Adrenal gland (tissue), 12 donors: Measurements from ENCODE around the gene WDR5. TPM values are rescaled to one million over a fixed set of nuclear protein-coding genes. Genes with fewer than 3 reads are reported as not detected.

ENCODE experiments used
- DNase-seq, 7 donors: peaks; one replicate each; pipeline ENCODE4 v3.0.0-alpha.2; 2019 to 2020
- H3K27ac ChIP-seq, 5 donors: fragments of 200-600 bp; sonication (generic) in 4 of 5; 1 replicate in 3 of 5; 2 replicates in 2 of 5; pipeline versions ENCODE4 v1.5.1 to v1.8.0; 2016 to 2020; ENCODE audit warnings: mild to moderate bottlenecking in 1 of 5
- H3K27me3 ChIP-seq: fragments of 200-600 bp; 2 replicates; pipeline ENCODE4 v1.8.0; 2021
- H3K36me3 ChIP-seq, 2 donors: fragments of 200-600 bp; replicated peaks in 1 of 2; 1 replicate in 1 of 2; 2 replicates in 1 of 2; pipeline versions ENCODE4 v1.5.1 to v1.8.0; 2018 to 2022
- H3K4me1 ChIP-seq, 2 donors: fragments of 200-600 bp; replicated peaks in 1 of 2; 1 replicate in 1 of 2; 2 replicates in 1 of 2; pipeline versions ENCODE4 v1.5.1 to v1.8.0; 2018 to 2021
- H3K4me3 ChIP-seq, 4 donors: fragments of 200-600 bp; sonication (generic) in 3 of 4; one replicate each; pipeline ENCODE4 v1.5.1; 2016 to 2018
- H3K9me3 ChIP-seq, 3 donors: fragments of 200-600 bp; sonication (generic) in 1 of 3; replicated peaks in 1 of 3; 1 replicate in 2 of 3; 2 replicates in 1 of 3; pipeline versions ENCODE4 v1.5.1 to v1.8.0; 2016 to 2021
- CTCF ChIP-seq, 6 experiments: fragments of 450-650 bp in 4 of 6; fragments of 200-600 bp in 2 of 6; sonication (generic) in 1 of 6; IDR thresholded peaks; 1 replicate in 5 of 6; 2 replicates in 1 of 6; pipeline versions ENCODE4 v1.5.1 to v1.8.0; 2016 to 2021; ENCODE audit warnings: antibody characterized with exemption in 6 of 6, mild to moderate bottlenecking in 2 of 6, moderate library complexity in 1 of 6
- POLR2A ChIP-seq, 2 donors: fragments of 450-650 bp; IDR thresholded peaks; one replicate each; pipeline ENCODE4 v1.6.1; 2017; ENCODE audit warnings: antibody characterized with exemption in 2 of 2, mild to moderate bottlenecking in 2 of 2, moderate library complexity in 1 of 2
- WGBS, 4 donors: extraction: QIAGEN DNeasy Blood & Tissue Kit in 2 of 4; methylation state at CpG; one replicate each; pipeline versions ENCODE4 v1.1.5 to v1.1.7; 2013 to 2017; 5-methylcytosine and 5-hydroxymethylcytosine counted together
- intact Hi-C, 2 donors: fragments of 100-400 bp; cut with DNase I; formaldehyde crosslinking; loops; one replicate each; pipeline versions ENCODE4 v1.14.1 to v1.15.0; 2022 to 2023
- polyA plus RNA-seq, 3 donors: library from polyadenylated mRNA; stranded (reverse); fragments of 200-250 nt in 2 of 3; fragments of 350-450 nt in 1 of 3; fragmentation: Illumina TruSeq in 1 of 3; extraction: RNeasy Lipid Tissue Mini Kit (QIAGEN cat#74804) in 1 of 3; gene quantifications; one replicate each; pipeline ENCODE4 v1.2.3, GENCODE V29; 2013 to 2014
- total RNA-seq, 9 donors: library from RNA; depleted of rRNA in 4 of 9; stranded (reverse); fragments of >200 nt in 4 of 9; fragments of 120-200 nt in 1 of 9; fragmentation: NEBNext Ultra II Directional in 1 of 9; extraction: Animal tissue kit (Norgen Biotek cat#: 25700) in 1 of 9; gene quantifications; one replicate each; pipeline versions ENCODE4 v1.1.0 to v1.2.4, GENCODE V29; 2013 to 2023
- donor health status: healthy with polysubstance abuse.
- donor health status: Bipolar disorder and iron deficiency.
- donor health status: DM: yes; HTN: yes; CAD: no.
- donor health status: DM: no; HTN: no; CAD: no.
- donor health status: DM: no; HTN: no; CAD: no.
- donor health status: DM: yes; HTN: yes; CAD: no.

WDR5 gene
- total and polyA plus RNA-seq, 12 donors: 16.6 to 28.5 (median 22.0) TPM

GRCh38 chr9:134159566-134160245 is 23.8 kb downstream of the WDR5 start:
- intact Hi-C loops: no loop called here
- H3K9me3 ChIP-seq: no peaks in the 10 kb centered on the region
- no peak overlapping the region for H3K4me3 ChIP-seq
- H3K27ac ChIP-seq: no peak overlapping the region
- no peak for DNase-seq
- 87 to 95% (median 90%) methylated on average over 19 to 20 of the region's 20 CpGs for WGBS, 4 donors
- TF ChIP-seq POLR2A (IDR thresholded peaks at IDR 0.05): no peak
- no peak for TF ChIP-seq CTCF (IDR thresholded peaks at IDR 0.05)
- H3K27me3 ChIP-seq: no peaks in the 10 kb centered on the region
- H3K36me3 ChIP-seq: peaks cover 0 to 43% of the 10 kb centered on the region in 2 donors
- H3K4me1 ChIP-seq: peaks cover 0 to 8% of the 10 kb centered on the region in 2 donors

GRCh38 chr9:134161647-134162046 is 25.8 kb downstream of the WDR5 start:
- no peak for TF ChIP-seq CTCF (IDR thresholded peaks at IDR 0.05)
- no peaks in the 10 kb centered on the region for H3K27me3 ChIP-seq
- no peak overlapping the region for H3K27ac ChIP-seq
- intact Hi-C loops: no loop called here
- H3K4me1 ChIP-seq: peaks cover 0 to 8% of the 10 kb centered on the region in 2 donors
- no peak overlapping the region for H3K4me3 ChIP-seq
- no peaks in the 10 kb centered on the region for H3K9me3 ChIP-seq
- WGBS, 4 donors: 71 to 91% (median 83%) methylated on average over 14 of the region's 14 CpGs
- DNase-seq: no peak
- H3K36me3 ChIP-seq: peaks cover 0 to 24% of the 10 kb centered on the region in 2 donors

- 93 to 95% (median 94%) methylated on average over 9 of the region's 9 CpGs for WGBS, 4 donors
- no peak for DNase-seq
- no peaks in the 10 kb centered on the region for H3K27me3 ChIP-seq
- peaks cover 0 to 18% of the 10 kb centered on the region in 2 donors for H3K36me3 ChIP-seq
- H3K27ac ChIP-seq: no peak overlapping the region
- TF ChIP-seq POLR2A (IDR thresholded peaks at IDR 0.05): no peak
- TF ChIP-seq CTCF (IDR thresholded peaks at IDR 0.05): no peak
- intact Hi-C loops: no loop called here
- no peaks in the 10 kb centered on the region for H3K9me3 ChIP-seq
- peaks cover 0 to 8% of the 10 kb centered on the region in 2 donors for H3K4me1 ChIP-seq
- no peak overlapping the region for H3K4me3 ChIP-seq
Measured at GRCh38 chr9:134162212-134162775, 26.4 kb downstream of the WDR5 start.

DNA sequence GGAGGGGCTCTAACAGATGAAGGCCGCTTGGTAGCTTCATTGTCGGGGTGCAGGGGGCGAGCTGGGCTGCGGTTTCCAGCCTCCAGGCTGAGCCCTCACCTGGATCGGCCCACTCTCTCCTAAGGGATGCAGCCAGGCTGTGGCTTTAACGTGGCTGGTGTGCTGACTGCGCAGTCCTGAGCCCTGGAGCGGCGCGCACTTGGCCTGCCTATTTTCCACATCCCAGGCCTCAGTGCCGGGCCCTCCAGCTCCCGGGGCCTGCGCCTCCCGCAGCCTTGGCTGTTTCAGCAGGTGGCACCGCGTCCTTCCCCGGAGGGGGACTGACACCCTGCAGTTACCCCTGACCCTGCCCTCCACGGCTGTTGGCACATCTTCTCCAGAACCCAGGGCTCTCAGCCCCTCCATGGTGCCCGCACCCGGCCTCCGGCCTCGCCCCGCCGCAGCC is 27.1 kb downstream of the WDR5 start:
- Histone ChIP-seq H3K4me1 (peaks cover 0 to 8% of the 10 kb centered on the region in 2 donors), H3K9me3 (no peaks in the 10 kb centered on the region), H3K27me3 (no peaks in the 10 kb centered on the region), H3K36me3 (peaks cover 0 to 11% of the 10 kb centered on the region in 2 donors), H3K4me3 (peak overlapping the region in 1 of 4 donors; percentile 33), H3K27ac (no peak overlapping the region)
- 25 to 77% (median 37%) methylated on average over 10 to 24 of the region's 24 CpGs for WGBS, 4 donors
- peak in 2 of 7 donors; percentile 41 to 49 for DNase-seq
- TF ChIP-seq POLR2A (IDR thresholded peaks at IDR 0.05): no peak
- no peak for TF ChIP-seq CTCF (IDR thresholded peaks at IDR 0.05)
- intact Hi-C loops: no loop called here
